OCI-LY7 (cell line): ENCODE measurements around the gene B3GNT3. TPM values are rescaled to one million over a fixed set of nuclear protein-coding genes. Genes with fewer than 3 reads are reported as not detected.

ENCODE experiments used
- BruUV-seq: library from RNA; stranded (reverse); fragments of 400-500 nt; replicated peaks from 2 replicates; lab custom pipeline; 2021; lab: Mats Ljungman, UMichigan
- CTCF ChIA-PET: fragments of 300-600 bp; sonication (Branson Sonifier 250); formaldehyde crosslinking; loops from one replicate; lab custom pipeline; 2022; ENCODE audit warnings: antibody characterized with exemption; ENCODE audit not compliant: unreplicated experiment; lab: Charles Lee
- POLR2A ChIA-PET: fragments of 300-600 bp; sonication (Branson Sonifier 250); formaldehyde crosslinking; loops from one replicate; lab custom pipeline; 2022; ENCODE audit warnings: antibody characterized with exemption; lab: Charles Lee
- DNase-seq: peaks from one replicate; pipeline ENCODE4 v3.0.0-alpha.2; 2015; ENCODE audit warnings: low spot score
- H2AFZ ChIP-seq: fragments of 200-600 bp; sonication (generic), shearing (Covaris generic); 2 replicates; pipeline ENCODE4 v1.6.1; 2014; ENCODE audit warnings: mild to moderate bottlenecking, antibody characterized with exemption, low read length, moderate library complexity
- H3K27ac ChIP-seq: fragments of 200-600 bp; sonication (generic); 2 replicates; pipeline ENCODE4 v1.5.1; 2014; ENCODE audit warnings: mixed run types, low read depth, mild to moderate bottlenecking, moderate library complexity, low read length, inconsistent platforms; ENCODE audit not compliant: poor library complexity, severe bottlenecking
- H3K36me3 ChIP-seq: fragments of 200-600 bp; sonication (generic); 2 replicates; pipeline ENCODE4 v1.6.1; 2014; ENCODE audit warnings: mild to moderate bottlenecking, antibody characterized with exemption, low read length, moderate library complexity, mixed read lengths; ENCODE audit not compliant: insufficient read depth
- H3K4me1 ChIP-seq: fragments of 200-600 bp; sonication (generic); 2 replicates; pipeline ENCODE4 v1.5.1; 2014; ENCODE audit warnings: mild to moderate bottlenecking, low read length; ENCODE audit not compliant: insufficient read depth, poor library complexity, severe bottlenecking
- H3K4me2 ChIP-seq: fragments of 200-600 bp; sonication (generic); 2 replicates; pipeline ENCODE4 v1.6.1; 2014; ENCODE audit warnings: mild to moderate bottlenecking, low read length
- H3K4me3 ChIP-seq: fragments of 200-600 bp; sonication (generic); 2 replicates; pipeline ENCODE4 v1.5.1; 2014; ENCODE audit warnings: mild to moderate bottlenecking, low read depth, low read length; ENCODE audit not compliant: poor library complexity, severe bottlenecking
- H3K79me2 ChIP-seq: fragments of 200-600 bp; sonication (generic); 2 replicates; pipeline ENCODE4 v1.6.1; 2016; ENCODE audit warnings: low read depth, mild to moderate bottlenecking, low read length, moderate library complexity, mixed read lengths; ENCODE audit not compliant: insufficient read depth
- H3K9me2 ChIP-seq: fragments of 200-600 bp; sonication (generic); 2 replicates; pipeline ENCODE4 v1.6.1; 2016; ENCODE audit warnings: mild to moderate bottlenecking, low read length, mixed read lengths; ENCODE audit not compliant: insufficient read depth
- H3K9me3 ChIP-seq: fragments of 200-600 bp; sonication (generic); 2 replicates; pipeline ENCODE4 v1.6.1; 2014; ENCODE audit warnings: mild to moderate bottlenecking, mixed run types, low read length, mixed read lengths
- H4K20me1 ChIP-seq: fragments of 200-600 bp; sonication (generic); 2 replicates; pipeline ENCODE4 v1.6.1; 2014; ENCODE audit warnings: mild to moderate bottlenecking, antibody characterized with exemption, low read length, moderate library complexity, mixed read lengths; ENCODE audit not compliant: insufficient read depth
- EZH2phosphoT487 ChIP-seq: fragments of 200-600 bp; sonication (generic); IDR thresholded peaks from 2 replicates; pipeline ENCODE4 v1.6.1; 2018; ENCODE audit warnings: low read depth, borderline replicate concordance, mild to moderate bottlenecking, mixed run types, antibody characterized with exemption, low read length, moderate library complexity, mixed read lengths
- intact Hi-C: fragments of 100-400 bp; cut with micrococcal nuclease; formaldehyde crosslinking; loops from one replicate; pipeline ENCODE4 v1.10.0; 2022; ENCODE audit not compliant: unreplicated experiment
- total RNA-seq, 2 experiments: library from RNA; depleted of rRNA in 1 of 2; stranded (reverse); fragments of >200 nt in 1 of 2; shearing (Covaris generic) in 1 of 2; gene quantifications; 2 replicates each; pipeline ENCODE4 v1.2.3, GENCODE V29; 2014 to 2022
- TF ChIP-seq, protein P1 (sequence below): fragments of 200-600 bp; sonication (generic); conservative IDR thresholded peaks from 2 replicates; pipeline ENCODE4 v1.5.1; 2014; ENCODE audit warnings: mild to moderate bottlenecking, antibody characterized with exemption, low read length, moderate library complexity, mixed read lengths

Gene B3GNT3
- total RNA-seq, 2 experiments from 2014 or later, result not detected

- Histone ChIP-seq H3K4me2 (no peak overlapping the region), H3K9me3 (no peaks in the 10 kb centered on the region), H3K36me3 (no peaks in the 10 kb centered on the region), H3K79me2 (no peaks in the 10 kb centered on the region), H3K9me2 (no peaks in the 10 kb centered on the region), H4K20me1 (no peaks in the 10 kb centered on the region), H3K27ac (no peak overlapping the region), H3K4me3 (no peak overlapping the region), H2AFZ (no peak overlapping the region), H3K4me1 (peaks cover 29% of the 10 kb centered on the region)
- no TSS peak for BruUV-seq
- intact Hi-C loops, result loop anchor here (2.0 kb wide), 1 partner anchor 69 kb away; no protein-coding TSS in a partner anchor
- ChIA-PET POLR2A (interaction anchor here (0.7 kb wide), 1 partner anchor 45 kb away, joined by 5 read pairs; no protein-coding TSS in a partner anchor), CTCF (no interaction called here)
- DNase-seq, result no peak
- TF ChIP-seq EZH2phosphoT487, result no peak
- TF ChIP-seq, protein P1, sequence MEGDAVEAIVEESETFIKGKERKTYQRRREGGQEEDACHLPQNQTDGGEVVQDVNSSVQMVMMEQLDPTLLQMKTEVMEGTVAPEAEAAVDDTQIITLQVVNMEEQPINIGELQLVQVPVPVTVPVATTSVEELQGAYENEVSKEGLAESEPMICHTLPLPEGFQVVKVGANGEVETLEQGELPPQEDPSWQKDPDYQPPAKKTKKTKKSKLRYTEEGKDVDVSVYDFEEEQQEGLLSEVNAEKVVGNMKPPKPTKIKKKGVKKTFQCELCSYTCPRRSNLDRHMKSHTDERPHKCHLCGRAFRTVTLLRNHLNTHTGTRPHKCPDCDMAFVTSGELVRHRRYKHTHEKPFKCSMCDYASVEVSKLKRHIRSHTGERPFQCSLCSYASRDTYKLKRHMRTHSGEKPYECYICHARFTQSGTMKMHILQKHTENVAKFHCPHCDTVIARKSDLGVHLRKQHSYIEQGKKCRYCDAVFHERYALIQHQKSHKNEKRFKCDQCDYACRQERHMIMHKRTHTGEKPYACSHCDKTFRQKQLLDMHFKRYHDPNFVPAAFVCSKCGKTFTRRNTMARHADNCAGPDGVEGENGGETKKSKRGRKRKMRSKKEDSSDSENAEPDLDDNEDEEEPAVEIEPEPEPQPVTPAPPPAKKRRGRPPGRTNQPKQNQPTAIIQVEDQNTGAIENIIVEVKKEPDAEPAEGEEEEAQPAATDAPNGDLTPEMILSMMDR, result no peak
These were observed 59.1 kb downstream of the B3GNT3 start for GRCh38 chr19:17854061-17854460.

DNA sequence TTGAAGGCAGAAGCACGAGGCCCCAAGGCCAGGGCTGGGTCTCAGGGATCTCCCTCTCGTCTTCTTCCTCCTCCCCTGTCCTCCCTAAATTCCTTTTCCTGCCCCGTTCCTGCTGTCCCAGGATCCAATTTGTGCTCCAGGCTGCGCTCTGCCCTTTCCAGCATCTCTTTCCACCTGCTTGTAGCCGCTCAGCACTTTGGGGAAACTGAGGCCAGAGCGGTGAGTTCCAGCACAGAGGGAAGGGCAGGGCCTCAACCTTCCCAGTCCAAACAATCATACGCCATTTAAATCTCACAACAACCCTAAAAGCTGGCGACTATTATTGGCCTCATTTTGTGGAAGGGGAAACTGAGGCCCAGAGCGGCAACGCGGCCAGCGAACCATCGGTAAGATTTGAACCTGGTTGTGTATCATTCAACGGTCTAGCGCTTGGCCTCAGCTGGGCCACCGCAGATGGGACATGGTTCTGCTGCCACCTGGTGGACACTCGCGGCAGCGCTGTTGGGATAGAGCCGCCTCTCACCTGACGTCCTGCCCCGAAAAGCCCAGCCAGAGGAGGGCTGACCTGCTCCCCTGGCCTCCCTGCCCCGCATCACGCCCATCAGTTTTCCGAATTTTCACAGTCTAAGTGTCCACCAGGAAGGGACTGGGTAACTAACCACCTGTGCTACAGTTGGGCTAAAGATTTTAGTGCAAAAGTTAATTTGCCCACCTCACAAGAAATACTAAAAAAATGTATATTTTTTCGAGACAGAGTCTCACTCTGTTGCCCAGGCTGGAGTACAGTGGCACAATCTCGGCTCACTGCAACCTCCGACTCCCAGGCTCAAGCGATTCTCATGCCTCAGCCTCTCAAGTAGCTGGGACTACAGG is 60.6 kb downstream of the B3GNT3 start:
- ChIA-PET POLR2A (interaction anchor here (0.6 kb wide), 1 partner anchor 20 kb away, joined by 3 read pairs; no protein-coding TSS in a partner anchor), CTCF (interaction anchor here (0.6 kb wide), 1 partner anchor 10 kb away, joined by 4 read pairs; no protein-coding TSS in a partner anchor)
- intact Hi-C loops, result loop anchor here (1.0 to 5.0 kb wide), 4 partner anchors 71 to 248 kb away; partner anchors contain the start of gene MAP1S

More for the DNA sequence above, 60.6 kb downstream of the B3GNT3 start:
- Histone ChIP-seq H3K79me2 (peaks cover 7% of the 10 kb centered on the region), H3K9me3 (no peaks in the 10 kb centered on the region), H3K4me1 (peaks cover 19% of the 10 kb centered on the region), H3K4me3 (no peak overlapping the region), H2AFZ (peak overlapping the region; percentile 50; the same call in 1 of the 2 replicates), H3K36me3 (peaks cover 7% of the 10 kb centered on the region), H3K27ac (no peak overlapping the region), H3K9me2 (no peaks in the 10 kb centered on the region), H4K20me1 (peaks cover 1% of the 10 kb centered on the region; the same call in 1 of the 2 replicates), H3K4me2 (peak overlapping the region; percentile 14; the same call in 1 of the 2 replicates)
- DNase-seq, result peak; percentile 84
- TF ChIP-seq, protein P1, result peak; percentile 97
- no peak for TF ChIP-seq EZH2phosphoT487
- BruUV-seq, result no TSS peak
